Activated CD4-positive, alpha-beta T cell treated with anti-CD3 and anti-CD28 coated beads, Interleukin-2, amount 50 U/mL, for 48 hours (primary cell): ENCODE measurements around the gene MLYCD.

Source experiments
- DNase-seq, 2 experiments: peaks; one replicate each; pipeline ENCODE4 v3.0.0-alpha.2; 2020

MLYCD gene

GRCh38 chr16:83958137-83958845 lies 59.4 kb downstream of the MLYCD start:
- DNase-seq = no peak

GRCh38 chr16:83958846-83959565 lies 60.1 kb downstream of the MLYCD start:
- DNase-seq = no peak

GRCh38 chr16:83959656-83960434 lies 60.9 kb downstream of the MLYCD start:
- DNase-seq = no peak

GRCh38 chr16:83960521-83961249 lies 61.8 kb downstream of the MLYCD start:
- no peak for DNase-seq

- DNase-seq = no peak
Measured at GRCh38 chr16:83961591-83961990, 62.7 kb downstream of the MLYCD start.

GRCh38 chr16:83963277-83964119 lies 64.6 kb downstream of the MLYCD start:
- no peak for DNase-seq

- DNase-seq = no peak
Measured at GRCh38 chr16:83964684-83965443, 65.9 kb downstream of the MLYCD start.

- no peak for DNase-seq
Measured at GRCh38 chr16:83965444-83966152, 66.7 kb downstream of the MLYCD start.

- no peak for DNase-seq
Measured at GRCh38 chr16:83966153-83966696, 67.3 kb downstream of the MLYCD start.

- DNase-seq = no peak
Measured at GRCh38 chr16:83967091-83967490, 68.2 kb downstream of the MLYCD start.

GRCh38 chr16:83967838-83968305 lies 69.0 kb downstream of the MLYCD start, which contains the start of gene NECAB2:
Gene NECAB2, plus strand, starts transcription at chr16:83968244. Its CDS starts 405 bp downstream, at chr16:83968649.
- peak; percentile 30 to 31 for DNase-seq

GRCh38 chr16:83968306-83968851 lies 69.5 kb downstream of the MLYCD start:
- no peak for DNase-seq

GRCh38 chr16:83968891-83969649 lies 70.2 kb downstream of the MLYCD start:
- no peak for DNase-seq

- DNase-seq = no peak
Measured at GRCh38 chr16:83969771-83970429, 71.0 kb downstream of the MLYCD start.

- DNase-seq = no peak
Measured at GRCh38 chr16:83970430-83970815, 71.5 kb downstream of the MLYCD start.

- no peak for DNase-seq
Measured at GRCh38 chr16:83971165-83972130, 72.5 kb downstream of the MLYCD start.
